ENCODE measurements around the gene MS4A8.

GRCh38 chr11:60741421-60741820 lies 42.0 kb downstream of the MS4A8 start:
- TF ChIP-seq CTCF (IDR thresholded peaks at IDR 0.05): no peak
- no peak for TF ChIP-seq POLR2A (IDR thresholded peaks at IDR 0.05)

Measured in Peyer's patch (tissue), 4 donors.